VCaP (cell line): ENCODE results near the gene PLEKHH1.

Experiments used
- H3K27ac ChIP-seq: fragments of 450-650 bp; 2 replicates; pipeline ENCODE4 v1.5.1; 2017
- CTCF ChIP-seq: fragments of 450-650 bp; conservative IDR thresholded peaks from 2 replicates; pipeline ENCODE4 v1.5.1; 2017; ENCODE audit warnings: mild to moderate bottlenecking, moderate library complexity

PLEKHH1 gene

GRCh38 chr14:67526181-67526580 lies 6.9 kb upstream of the PLEKHH1 start:
- TF ChIP-seq CTCF, result no peak
- no peak overlapping the region; the same call in 1 of the 2 replicates for H3K27ac ChIP-seq

- TF ChIP-seq CTCF, result peak; percentile 85
- peak overlapping the region; percentile 97; the same call in 1 of the 2 replicates for H3K27ac ChIP-seq
Observed at GRCh38 chr14:67526676-67527459, 6.2 kb upstream of the PLEKHH1 start.

GRCh38 chr14:67527756-67528155 lies 5.3 kb upstream of the PLEKHH1 start:
- TF ChIP-seq CTCF, result no peak
- H3K27ac ChIP-seq, result peak overlapping the region; percentile 97

GRCh38 chr14:67528276-67528675 lies 4.8 kb upstream of the PLEKHH1 start:
- TF ChIP-seq CTCF, result no peak
- H3K27ac ChIP-seq, result peak overlapping the region; percentile 97

GRCh38 chr14:67529947-67530935 lies 2.8 kb upstream of the PLEKHH1 start:
- TF ChIP-seq CTCF, result no peak
- H3K27ac ChIP-seq, result peak overlapping the region; percentile 97

GRCh38 chr14:67532606-67532997 lies 488 bp upstream of the PLEKHH1 start:
- no peak for TF ChIP-seq CTCF
- H3K27ac ChIP-seq, result peak overlapping the region; percentile 97

- TF ChIP-seq CTCF, result no peak
- peak overlapping the region; percentile 97 for H3K27ac ChIP-seq
Observed at GRCh38 chr14:67533754-67534085, 630 bp downstream of the PLEKHH1 start.
